GM12873 (cell line): ENCODE results near the gene ZMYND10.

ENCODE experiments used
- CTCF ChIP-seq: IDR thresholded peaks from 2 replicates; pipeline ENCODE4 v1.5.1; 2012; ENCODE audit warnings: low read depth, mild to moderate bottlenecking, moderate library complexity, low read length, control low read depth; ENCODE audit not compliant: insufficient read depth; ENCODE audit errors: missing control alignments

The ZMYND10 gene

DNA sequence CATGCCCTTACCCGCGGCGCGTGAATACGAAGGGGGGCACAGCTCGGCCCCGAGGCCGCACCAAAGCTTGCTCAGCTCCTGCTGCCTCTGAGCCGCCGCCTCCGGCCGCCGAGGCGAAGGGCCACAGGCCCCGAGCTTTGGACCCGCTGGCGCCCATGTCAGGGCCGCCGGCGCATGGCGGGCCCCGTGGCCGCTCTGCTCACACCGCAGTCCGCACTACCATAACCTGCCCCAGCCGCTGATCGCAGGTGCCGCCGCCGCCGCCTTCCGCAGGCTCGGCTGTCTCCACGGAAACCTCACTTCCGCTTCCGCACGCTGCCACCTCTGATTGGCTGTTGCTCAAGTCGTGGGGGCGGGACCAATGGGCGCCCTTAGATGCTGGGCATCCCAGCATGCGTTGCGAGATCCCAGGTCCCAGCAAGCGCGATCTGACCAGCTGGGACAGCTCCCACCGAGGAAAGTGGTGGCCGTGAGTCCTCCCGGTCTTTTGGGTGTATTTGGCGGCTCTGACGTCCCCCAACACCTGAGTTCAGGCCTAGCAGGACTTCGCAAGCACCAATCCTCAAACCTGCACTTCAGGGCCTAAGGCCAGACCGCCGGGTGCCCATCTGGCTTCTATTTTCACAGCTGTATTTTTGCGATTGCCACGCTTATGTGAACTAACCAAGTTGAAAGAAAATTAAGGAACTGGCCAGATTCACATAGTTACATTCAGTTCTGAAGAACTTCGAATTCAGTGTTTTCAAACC, 17.4 kb downstream of the ZMYND10 start, which contains the start of gene TUSC2:
TUSC2 (minus strand) TSS at position 281 of the 749 bp plus-strand sequence; CDS start at position 157, 124 bp downstream.
- no peak for TF ChIP-seq CTCF

DNA sequence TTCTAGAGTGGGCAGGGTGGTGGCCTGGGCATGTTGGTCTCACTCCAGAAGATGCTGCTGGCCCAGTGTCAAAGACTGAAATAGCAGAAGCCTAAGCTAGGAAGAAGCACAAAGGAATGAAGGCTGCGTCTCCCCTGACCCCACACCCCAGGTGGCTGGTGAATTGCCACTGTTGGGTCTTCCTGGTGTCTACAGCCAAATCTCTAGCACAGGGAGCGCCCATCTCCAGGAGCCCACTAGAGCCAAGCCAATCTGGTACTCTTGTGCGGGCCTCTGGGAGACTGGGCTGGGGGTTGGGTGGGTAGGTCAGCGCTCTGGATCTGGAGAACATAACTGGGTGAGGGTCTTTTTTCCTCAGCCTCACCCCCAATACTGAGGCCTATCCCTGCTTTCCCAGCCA, 18.4 kb downstream of the ZMYND10 start:
- TF ChIP-seq CTCF, result no peak

- no peak for TF ChIP-seq CTCF
Observed at GRCh38 chr3:50326182-50326541, 19.4 kb downstream of the ZMYND10 start.

- no peak for TF ChIP-seq CTCF
Observed at GRCh38 chr3:50325497-50326181, 19.9 kb downstream of the ZMYND10 start.

GRCh38 chr3:50325113-50325480, 20.4 kb downstream of the ZMYND10 start:
- no peak for TF ChIP-seq CTCF

GRCh38 chr3:50324351-50325112, 21.0 kb downstream of the ZMYND10 start:
- TF ChIP-seq CTCF, result peak; percentile 88

DNA sequence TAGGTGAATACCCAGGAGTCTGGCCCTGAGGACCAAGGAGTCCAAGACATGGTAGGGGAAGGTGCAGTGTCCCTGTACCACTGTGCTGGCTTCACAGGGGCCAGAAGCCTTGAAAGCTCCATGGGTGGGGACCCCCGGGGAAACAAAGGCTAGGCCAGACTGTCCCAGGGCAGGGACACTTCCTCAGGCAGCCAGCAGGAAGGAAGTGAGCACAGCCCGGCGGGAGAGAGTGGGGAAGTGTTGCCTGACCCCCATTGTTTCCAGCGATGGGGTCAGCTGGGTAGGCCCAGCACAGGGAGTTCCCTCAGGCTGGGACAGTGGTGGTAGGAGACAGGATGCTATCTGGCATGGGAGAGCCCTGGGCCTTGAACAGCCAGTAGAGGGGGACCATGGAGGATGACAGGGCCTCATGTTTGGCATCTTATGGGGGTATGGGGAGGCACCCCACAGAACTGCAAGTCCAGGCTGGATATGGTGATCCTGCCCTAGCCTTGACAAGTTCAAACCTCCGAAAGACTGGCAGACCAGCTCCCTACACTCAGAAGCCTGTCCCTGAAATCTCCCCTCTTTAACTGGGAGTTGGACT, 21.8 kb downstream of the ZMYND10 start:
- no peak for TF ChIP-seq CTCF
